ENCODE data around the gene LRRC37A3.

- TF ChIP-seq CEBPB (IDR thresholded peaks at IDR 0.05) (no peak), EP300 (IDR thresholded peaks at IDR 0.05; ENCODE audit: borderline replicate concordance) (peak; percentile 40; the same call in 1 of the 2 replicates), TAF1 (IDR thresholded peaks at IDR 0.05; ENCODE audit: low read depth) (no peak), FOXM1 (IDR thresholded peaks at IDR 0.05; ENCODE audit: borderline replicate concordance, low read depth) (no peak), CREB1 (IDR thresholded peaks at IDR 0.05; ENCODE audit: low read depth) (no peak), TCF12 (IDR thresholded peaks at IDR 0.05; ENCODE audit: low read depth) (no peak), TEAD4 (IDR thresholded peaks at IDR 0.05) (no peak), NFIC (IDR thresholded peaks at IDR 0.05) (0 out of 2 replicates have a peak, but pooled peaks have one; percentile 12), YY1 (IDR thresholded peaks at IDR 0.05; ENCODE audit: low read depth) (no peak), RAD21 (IDR thresholded peaks at IDR 0.05; ENCODE audit: low read depth) (no peak)
- TF ChIP-seq, protein P1, sequence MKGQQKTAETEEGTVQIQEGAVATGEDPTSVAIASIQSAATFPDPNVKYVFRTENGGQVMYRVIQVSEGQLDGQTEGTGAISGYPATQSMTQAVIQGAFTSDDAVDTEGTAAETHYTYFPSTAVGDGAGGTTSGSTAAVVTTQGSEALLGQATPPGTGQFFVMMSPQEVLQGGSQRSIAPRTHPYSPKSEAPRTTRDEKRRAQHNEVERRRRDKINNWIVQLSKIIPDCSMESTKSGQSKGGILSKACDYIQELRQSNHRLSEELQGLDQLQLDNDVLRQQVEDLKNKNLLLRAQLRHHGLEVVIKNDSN (IDR thresholded peaks at IDR 0.05): no peak
- TF ChIP-seq, protein P2, sequence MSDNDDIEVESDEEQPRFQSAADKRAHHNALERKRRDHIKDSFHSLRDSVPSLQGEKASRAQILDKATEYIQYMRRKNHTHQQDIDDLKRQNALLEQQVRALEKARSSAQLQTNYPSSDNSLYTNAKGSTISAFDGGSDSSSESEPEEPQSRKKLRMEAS (IDR thresholded peaks at IDR 0.05): no peak
- TF ChIP-seq, protein P3, sequence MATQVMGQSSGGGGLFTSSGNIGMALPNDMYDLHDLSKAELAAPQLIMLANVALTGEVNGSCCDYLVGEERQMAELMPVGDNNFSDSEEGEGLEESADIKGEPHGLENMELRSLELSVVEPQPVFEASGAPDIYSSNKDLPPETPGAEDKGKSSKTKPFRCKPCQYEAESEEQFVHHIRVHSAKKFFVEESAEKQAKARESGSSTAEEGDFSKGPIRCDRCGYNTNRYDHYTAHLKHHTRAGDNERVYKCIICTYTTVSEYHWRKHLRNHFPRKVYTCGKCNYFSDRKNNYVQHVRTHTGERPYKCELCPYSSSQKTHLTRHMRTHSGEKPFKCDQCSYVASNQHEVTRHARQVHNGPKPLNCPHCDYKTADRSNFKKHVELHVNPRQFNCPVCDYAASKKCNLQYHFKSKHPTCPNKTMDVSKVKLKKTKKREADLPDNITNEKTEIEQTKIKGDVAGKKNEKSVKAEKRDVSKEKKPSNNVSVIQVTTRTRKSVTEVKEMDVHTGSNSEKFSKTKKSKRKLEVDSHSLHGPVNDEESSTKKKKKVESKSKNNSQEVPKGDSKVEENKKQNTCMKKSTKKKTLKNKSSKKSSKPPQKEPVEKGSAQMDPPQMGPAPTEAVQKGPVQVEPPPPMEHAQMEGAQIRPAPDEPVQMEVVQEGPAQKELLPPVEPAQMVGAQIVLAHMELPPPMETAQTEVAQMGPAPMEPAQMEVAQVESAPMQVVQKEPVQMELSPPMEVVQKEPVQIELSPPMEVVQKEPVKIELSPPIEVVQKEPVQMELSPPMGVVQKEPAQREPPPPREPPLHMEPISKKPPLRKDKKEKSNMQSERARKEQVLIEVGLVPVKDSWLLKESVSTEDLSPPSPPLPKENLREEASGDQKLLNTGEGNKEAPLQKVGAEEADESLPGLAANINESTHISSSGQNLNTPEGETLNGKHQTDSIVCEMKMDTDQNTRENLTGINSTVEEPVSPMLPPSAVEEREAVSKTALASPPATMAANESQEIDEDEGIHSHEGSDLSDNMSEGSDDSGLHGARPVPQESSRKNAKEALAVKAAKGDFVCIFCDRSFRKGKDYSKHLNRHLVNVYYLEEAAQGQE (IDR thresholded peaks at IDR 0.05; ENCODE audit: low read depth): no peak
Measured at GRCh38 chr17:64964796-64965195, 45.5 kb upstream of the LRRC37A3 start.
